MCF 10A (cell line): Measurements from ENCODE around the gene B4GALT1. TPM values are rescaled to one million over a fixed set of nuclear protein-coding genes. Genes with fewer than 3 reads are reported as not detected.
A peak's percentile ranks its signal among the peaks of the same experiment; 100 is the strongest.

Experiments used
- Bru-seq: library from RNA; stranded (reverse); fragments of 400-500 nt; gene quantifications from one replicate; lab custom pipeline; 2021; lab: Mats Ljungman, UMichigan
- BruChase-seq, 2 experiments: library from RNA; stranded (reverse); fragments of 400-500 nt; gene quantifications; one replicate each; lab custom pipeline; 2021; lab: Mats Ljungman, UMichigan
- BruUV-seq: library from RNA; stranded (reverse); fragments of 400-500 nt; replicated peaks from 2 replicates; lab custom pipeline; 2021; lab: Mats Ljungman, UMichigan
- CTCF ChIA-PET: fragments of 300-600 bp; sonication (Branson Sonifier 250); formaldehyde crosslinking; extraction: SDS; loops from one replicate; lab custom pipeline; 2021; ENCODE audit warnings: antibody characterized with exemption, inconsistent platforms; lab: Yijun Ruan, JAX
- POLR2A ChIA-PET: fragments of 300-600, 350-650 bp; sonication (Branson Sonifier 250); formaldehyde crosslinking; extraction: SDS; loops from one replicate; lab custom pipeline; 2020; ENCODE audit warnings: antibody characterized with exemption, inconsistent platforms; lab: Yijun Ruan, JAX
- DNase-seq: peaks from one replicate; pipeline ENCODE4 v3.0.0-alpha.2; 2018; ENCODE audit not compliant: unreplicated experiment
- H3K27ac Mint-ChIP-seq: one replicate; pipeline ENCODE4 v1.8.0; 2022; ENCODE audit warnings: mild to moderate bottlenecking, low read depth, mixed read lengths; ENCODE audit not compliant: unreplicated experiment
- H3K27me3 Mint-ChIP-seq: one replicate; pipeline ENCODE4 v1.8.0; 2022; ENCODE audit warnings: mixed read lengths; ENCODE audit not compliant: insufficient read depth, unreplicated experiment
- H3K36me3 Mint-ChIP-seq: one replicate; pipeline ENCODE4 v1.8.0; 2022; ENCODE audit warnings: mild to moderate bottlenecking, moderate library complexity, mixed read lengths; ENCODE audit not compliant: insufficient read depth, unreplicated experiment
- H3K4me1 Mint-ChIP-seq: one replicate; pipeline ENCODE4 v1.8.0; 2022; ENCODE audit warnings: mixed read lengths; ENCODE audit not compliant: insufficient read depth, unreplicated experiment
- H3K4me3 Mint-ChIP-seq: one replicate; pipeline ENCODE4 v1.8.0; 2022; ENCODE audit warnings: mild to moderate bottlenecking, moderate library complexity, mixed read lengths; ENCODE audit not compliant: unreplicated experiment
- H3K9me3 Mint-ChIP-seq: one replicate; pipeline ENCODE4 v1.8.0; 2022; ENCODE audit warnings: mixed read lengths; ENCODE audit not compliant: unreplicated experiment
- CTCF ChIP-seq: fragments of 200-600 bp; IDR thresholded peaks from one replicate; pipeline ENCODE4 v1.8.0; 2022; ENCODE audit warnings: antibody characterized with exemption, mild to moderate bottlenecking; ENCODE audit not compliant: unreplicated experiment
- intact Hi-C: fragments of 100-400 bp; cut with micrococcal nuclease; formaldehyde crosslinking; loops from 2 replicates; pipeline ENCODE4 v1.14.1; 2022
- long read RNA-seq: library from polyadenylated mRNA; stranded (forward); transcript quantifications from one replicate; pipeline ENCODE4 v2.0.0, GENCODE V29; 2022
- total RNA-seq: library from RNA; stranded (reverse); gene quantifications from 2 replicates; pipeline ENCODE4 v1.2.3, GENCODE V29; 2022

B4GALT1 gene, protein sequence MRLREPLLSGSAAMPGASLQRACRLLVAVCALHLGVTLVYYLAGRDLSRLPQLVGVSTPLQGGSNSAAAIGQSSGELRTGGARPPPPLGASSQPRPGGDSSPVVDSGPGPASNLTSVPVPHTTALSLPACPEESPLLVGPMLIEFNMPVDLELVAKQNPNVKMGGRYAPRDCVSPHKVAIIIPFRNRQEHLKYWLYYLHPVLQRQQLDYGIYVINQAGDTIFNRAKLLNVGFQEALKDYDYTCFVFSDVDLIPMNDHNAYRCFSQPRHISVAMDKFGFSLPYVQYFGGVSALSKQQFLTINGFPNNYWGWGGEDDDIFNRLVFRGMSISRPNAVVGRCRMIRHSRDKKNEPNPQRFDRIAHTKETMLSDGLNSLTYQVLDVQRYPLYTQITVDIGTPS
- total RNA-seq (155 and 184 TPM in 2 replicates), Bru-seq, nascent RNA (percentile 93 among the genes with signal in this experiment), BruChase-seq, experiment 1, labeled RNA remaining after a 6-hour chase (percentile 96 among the genes with signal in this experiment), BruChase-seq, experiment 2, labeled RNA remaining after a 2-hour chase (percentile 93 among the genes with signal in this experiment)
- long read RNA-seq, full-length matches to known transcripts = 48 of 71 reads
- long read RNA-seq, partial matches to known transcripts = 19 of 71 reads
- long read RNA-seq, other reads (novel, unspliced or antisense) = 4 of 71 reads

DNA sequence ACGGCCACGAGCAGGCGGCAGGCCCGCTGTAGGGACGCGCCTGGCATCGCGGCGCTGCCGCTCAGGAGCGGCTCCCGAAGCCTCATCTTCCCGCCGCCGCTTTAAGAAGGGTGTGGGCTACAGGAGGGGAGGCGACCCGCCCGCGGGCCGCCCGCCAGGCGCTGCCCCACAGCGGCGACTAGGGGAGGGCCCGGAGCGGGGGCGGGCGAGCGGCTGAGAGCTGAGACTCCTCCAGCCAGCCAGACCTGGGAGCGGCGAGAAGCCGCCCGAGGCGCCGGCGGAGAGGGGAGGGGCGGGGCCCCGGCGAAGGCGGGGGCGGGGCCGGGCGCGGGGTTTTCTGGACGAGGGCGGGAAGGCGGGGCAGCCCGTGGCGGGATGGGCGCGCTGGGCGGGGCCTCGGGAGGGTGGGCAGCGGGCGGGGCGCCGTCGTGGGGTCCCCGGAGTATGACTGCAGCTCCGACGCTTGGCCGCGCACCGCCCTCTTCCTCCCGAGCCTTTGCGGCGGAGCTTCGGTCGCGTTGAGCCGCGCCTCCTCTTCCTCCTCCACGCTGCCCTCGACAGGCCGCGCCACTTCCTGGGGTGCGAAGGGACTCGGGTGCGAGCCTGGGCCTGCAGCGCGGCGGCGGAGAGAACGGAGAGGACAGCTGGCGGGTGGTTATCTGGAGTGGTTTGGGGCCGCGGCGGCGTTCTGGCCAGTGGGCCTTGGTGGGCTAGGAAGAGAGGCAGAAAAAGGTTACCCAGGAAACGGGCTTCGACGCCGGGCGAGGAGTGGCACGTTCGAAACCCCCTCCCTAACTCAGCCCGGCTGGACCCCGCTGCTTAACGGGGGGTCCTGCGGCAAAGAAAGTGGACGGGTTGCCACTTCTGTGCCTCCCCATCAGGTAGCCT lies at the start of gene B4GALT1:
Gene B4GALT1 (minus strand): TSS at position 253 of the 888 bp plus-strand sequence. CDS start 167 bp downstream, at position 86.
- peak; percentile 96 for DNase-seq
- Mint-ChIP-seq H3K4me1 (peaks cover 52% of the 10 kb centered on the region), H3K36me3 (peaks cover 27% of the 10 kb centered on the region), H3K9me3 (no peaks in the 10 kb centered on the region), H3K27me3 (no peaks in the 10 kb centered on the region), H3K4me3 (peak within 1 kb of the TSS; percentile 96), H3K27ac (peak within 1 kb of the TSS; percentile 89)
- no peak for TF ChIP-seq CTCF
- POLR2A ChIA-PET = interaction anchor here (0.5 to 12.0 kb wide), 18 partner anchors 9 to 209 kb away, joined by 3 to 242 read pairs (median 8); partner anchors contain the start of genes BAG1, CHMP5, DNAJA1 and NFX1
- intact Hi-C loops = loop anchor here (2.0 kb wide), 2 partner anchors 35 to 51 kb away; no protein-coding TSS in a partner anchor
- BruUV-seq = no TSS peak
- CTCF ChIA-PET = interaction anchor here (0.6 to 1.6 kb wide), 5 partner anchors 11 to 96 kb away, joined by 3 to 6 read pairs (median 3); no protein-coding TSS in a partner anchor

DNA sequence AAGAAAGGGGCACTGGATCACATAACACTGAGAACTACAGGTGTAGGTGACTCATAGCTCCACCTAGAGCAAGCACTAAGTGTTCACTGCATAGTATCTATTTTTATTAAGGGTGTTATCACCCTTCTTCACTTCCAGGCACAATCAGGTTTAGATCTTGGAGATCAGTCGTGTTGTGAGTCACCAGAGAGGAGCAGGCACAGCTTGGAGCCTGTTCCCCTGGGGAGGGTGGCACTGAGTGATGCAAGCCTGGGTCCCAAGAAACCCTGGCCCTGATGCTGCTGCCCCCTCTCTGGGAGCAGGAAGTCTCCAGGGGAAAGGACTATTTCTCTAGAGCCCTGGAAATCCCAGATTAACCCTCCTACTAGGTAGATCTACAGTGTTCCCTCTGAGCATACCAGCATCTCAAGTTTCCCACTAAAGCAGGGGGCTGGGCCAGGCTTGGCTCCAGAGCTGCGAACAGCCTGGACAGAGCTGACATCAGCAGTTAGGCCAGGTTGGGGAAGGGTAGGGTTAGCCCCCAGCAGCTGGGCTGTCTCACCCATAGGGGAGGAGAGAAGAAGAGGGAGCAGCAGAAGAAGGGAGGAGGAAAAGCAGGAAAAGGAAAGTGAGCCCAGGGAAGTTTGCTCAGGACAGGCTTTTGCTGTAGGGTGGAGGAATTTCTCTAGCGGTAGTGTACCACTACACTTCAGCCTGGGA lies 44.7 kb upstream of the B4GALT1 start:
- DNase-seq = peak; percentile 44
- peaks cover 20% of the 10 kb centered on the region for H3K4me1 Mint-ChIP-seq
- intact Hi-C loops = no loop called here
- no peak overlapping the region for H3K4me3 Mint-ChIP-seq
- H3K9me3 Mint-ChIP-seq = no peaks in the 10 kb centered on the region
- peak overlapping the region; percentile 56 for H3K27ac Mint-ChIP-seq
- no peaks in the 10 kb centered on the region for H3K36me3 Mint-ChIP-seq
- ChIA-PET CTCF (interaction anchor here (0.5 to 1.8 kb wide), 16 partner anchors 9 to 477 kb away, joined by 3 to 6 read pairs (median 3); no protein-coding TSS in a partner anchor), POLR2A (interaction anchor here (0.5 to 1.6 kb wide), 11 partner anchors 17 to 217 kb away, joined by 3 to 8 read pairs (median 4); partner anchors contain the start of gene B4GALT1)
- no peaks in the 10 kb centered on the region for H3K27me3 Mint-ChIP-seq
- BruUV-seq = no TSS peak
- TF ChIP-seq CTCF = no peak

- TF ChIP-seq CTCF = no peak
Measured at GRCh38 chr9:33210006-33210715, 43.0 kb upstream of the B4GALT1 start.

More at GRCh38 chr9:33210006-33210715, 43.0 kb upstream of the B4GALT1 start:
- peaks cover 20% of the 10 kb centered on the region for H3K4me1 Mint-ChIP-seq
- no peak overlapping the region for H3K27ac Mint-ChIP-seq
- no peak overlapping the region for H3K4me3 Mint-ChIP-seq
- H3K9me3 Mint-ChIP-seq = no peaks in the 10 kb centered on the region
- POLR2A ChIA-PET = interaction anchor here (1.2 kb wide), 1 partner anchor 47 kb away, joined by 4 read pairs; no protein-coding TSS in a partner anchor
- CTCF ChIA-PET = interaction anchor here (0.7 to 1.1 kb wide), 2 partner anchors 16 to 17 kb away, joined by 4 to 5 read pairs; no protein-coding TSS in a partner anchor
- BruUV-seq = no TSS peak
- intact Hi-C loops = no loop called here
- no peaks in the 10 kb centered on the region for H3K36me3 Mint-ChIP-seq
- no peaks in the 10 kb centered on the region for H3K27me3 Mint-ChIP-seq
- DNase-seq = no peak
